Fibroblast of villous mesenchyme (primary cell): ENCODE measurements around the gene BOD1L2. TPM values are rescaled to one million over a fixed set of nuclear protein-coding genes. Genes with fewer than 3 reads are reported as not detected.

ENCODE experiments used
- DNase-seq: peaks from one replicate; pipeline ENCODE4 v3.0.0-alpha.2; 2010; ENCODE audit warnings: low read depth
- H3K4me3 ChIP-seq: 2 replicates; pipeline ENCODE4 v1.5.1; 2011; ENCODE audit warnings: low read depth, mild to moderate bottlenecking, low read length
- total RNA-seq: library from RNA; depleted of rRNA; stranded (reverse); fragments of >200 nt; gene quantifications from 2 replicates; pipeline ENCODE4 v1.2.3, GENCODE V29; 2012
- TF ChIP-seq, protein P1 (sequence below): IDR thresholded peaks from 2 replicates; pipeline ENCODE4 v1.5.1; 2012; ENCODE audit warnings: low read depth, mild to moderate bottlenecking, low read length; ENCODE audit not compliant: insufficient read depth

BOD1L2 gene
- total RNA-seq, 1 donor: not detected

DNA sequence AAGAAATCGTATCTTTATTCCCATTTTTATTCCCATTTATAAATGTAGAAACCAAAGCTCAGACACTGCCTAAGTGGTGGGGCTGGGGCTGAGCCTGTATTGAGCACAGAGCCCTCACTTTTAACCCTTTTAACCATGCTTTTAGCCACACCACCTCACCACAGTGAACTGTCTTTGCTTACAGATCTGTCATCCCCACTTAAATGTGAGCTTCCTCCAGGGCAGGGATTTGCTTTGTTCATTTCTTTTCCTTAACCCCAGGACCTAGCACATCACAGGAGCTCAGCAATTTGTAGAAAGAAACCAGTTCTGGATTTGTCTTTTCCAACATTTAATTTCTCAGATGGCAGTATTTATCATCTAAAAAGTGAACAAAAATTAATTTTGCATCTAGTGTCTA is 2.2 kb downstream of the BOD1L2 start:
- H3K4me3 ChIP-seq: no peak overlapping the region
- TF ChIP-seq, protein P1, sequence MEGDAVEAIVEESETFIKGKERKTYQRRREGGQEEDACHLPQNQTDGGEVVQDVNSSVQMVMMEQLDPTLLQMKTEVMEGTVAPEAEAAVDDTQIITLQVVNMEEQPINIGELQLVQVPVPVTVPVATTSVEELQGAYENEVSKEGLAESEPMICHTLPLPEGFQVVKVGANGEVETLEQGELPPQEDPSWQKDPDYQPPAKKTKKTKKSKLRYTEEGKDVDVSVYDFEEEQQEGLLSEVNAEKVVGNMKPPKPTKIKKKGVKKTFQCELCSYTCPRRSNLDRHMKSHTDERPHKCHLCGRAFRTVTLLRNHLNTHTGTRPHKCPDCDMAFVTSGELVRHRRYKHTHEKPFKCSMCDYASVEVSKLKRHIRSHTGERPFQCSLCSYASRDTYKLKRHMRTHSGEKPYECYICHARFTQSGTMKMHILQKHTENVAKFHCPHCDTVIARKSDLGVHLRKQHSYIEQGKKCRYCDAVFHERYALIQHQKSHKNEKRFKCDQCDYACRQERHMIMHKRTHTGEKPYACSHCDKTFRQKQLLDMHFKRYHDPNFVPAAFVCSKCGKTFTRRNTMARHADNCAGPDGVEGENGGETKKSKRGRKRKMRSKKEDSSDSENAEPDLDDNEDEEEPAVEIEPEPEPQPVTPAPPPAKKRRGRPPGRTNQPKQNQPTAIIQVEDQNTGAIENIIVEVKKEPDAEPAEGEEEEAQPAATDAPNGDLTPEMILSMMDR: no peak
- DNase-seq: no peak

DNA sequence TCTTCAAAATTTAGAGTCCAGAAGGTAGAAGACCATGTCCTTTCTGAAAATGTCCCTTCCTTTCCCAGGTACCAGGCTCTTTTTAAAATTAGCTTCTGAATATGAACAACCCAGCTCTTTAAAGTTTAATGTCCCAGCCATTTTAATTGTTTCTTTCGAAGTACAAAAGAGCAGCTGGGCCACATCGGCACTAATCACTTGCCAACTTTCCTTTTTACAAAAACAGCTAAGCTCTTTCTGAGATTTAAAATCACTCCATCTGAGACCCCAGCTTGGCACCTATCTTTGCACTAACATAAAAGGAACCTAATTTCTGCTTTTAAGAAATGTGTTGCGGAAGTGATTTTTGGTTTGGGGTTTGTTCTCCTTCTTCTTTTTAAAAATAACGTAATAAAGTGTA is 2.6 kb downstream of the BOD1L2 start:
- TF ChIP-seq, protein P1: no peak
- H3K4me3 ChIP-seq: no peak overlapping the region
- DNase-seq: no peak

DNA sequence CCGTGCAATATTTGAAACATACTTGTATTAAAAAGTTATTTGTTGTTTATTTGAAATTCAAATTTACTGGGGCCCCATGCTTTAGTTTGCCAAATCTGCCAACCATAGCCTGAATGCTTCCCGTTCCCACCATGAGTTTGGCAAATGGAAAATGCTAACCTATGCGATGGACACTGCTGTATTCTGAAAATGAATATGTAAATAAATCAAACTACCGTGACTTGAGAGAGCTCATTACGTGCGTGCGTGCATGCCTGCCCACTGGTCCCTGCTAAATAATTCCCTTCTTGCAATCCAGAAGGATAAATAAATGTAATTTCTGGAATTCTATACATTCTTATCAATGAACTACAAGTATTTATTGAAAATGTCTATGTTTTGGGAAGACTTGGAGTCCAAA is 3.2 kb downstream of the BOD1L2 start:
- TF ChIP-seq, protein P1: no peak
- no peak overlapping the region for H3K4me3 ChIP-seq
- no peak for DNase-seq

- H3K4me3 ChIP-seq: no peak overlapping the region
- TF ChIP-seq, protein P1: no peak
- DNase-seq: no peak
Observed at GRCh38 chr18:57150828-57151227, 3.9 kb downstream of the BOD1L2 start.

- no peak overlapping the region for H3K4me3 ChIP-seq
- TF ChIP-seq, protein P1: no peak
- DNase-seq: no peak
Observed at GRCh38 chr18:57154191-57154830, 7.4 kb downstream of the BOD1L2 start.

- TF ChIP-seq, protein P1: no peak
- no peak overlapping the region for H3K4me3 ChIP-seq
- no peak for DNase-seq
Observed at GRCh38 chr18:57164401-57164800, 17.5 kb downstream of the BOD1L2 start.
